Esophagus squamous epithelium (tissue), 5 donors: ENCODE results near the gene LCP1. TPM values are rescaled to one million over a fixed set of nuclear protein-coding genes. Genes with fewer than 3 reads are reported as not detected.

ENCODE experiments used
- DNase-seq: peaks from one replicate; lab custom pipeline; 2025; lab: John Stamatoyannopoulos, UW
- H3K27ac ChIP-seq, 4 donors: fragments of 200-600 bp; sonication (generic); one replicate each; pipeline ENCODE4 v1.5.1; 2016 to 2019; ENCODE audit warnings: mild to moderate bottlenecking in 1 of 4
- H3K27me3 ChIP-seq, 4 donors: fragments of 200-600 bp; sonication (generic); 1 replicate in 3 of 4; 2 replicates in 1 of 4; pipeline versions ENCODE4 v1.5.1 to v1.6.0; 2017 to 2021; ENCODE audit warnings: antibody characterized with exemption in 1 of 4
- H3K36me3 ChIP-seq, 3 donors: fragments of 200-600 bp; sonication (generic); one replicate each; pipeline ENCODE4 v1.5.1; 2016 to 2019
- H3K4me1 ChIP-seq, 3 donors: fragments of 200-600 bp; sonication (generic); one replicate each; pipeline ENCODE4 v1.5.1; 2017 to 2019
- H3K4me3 ChIP-seq, 4 donors: fragments of 200-600 bp; sonication (generic); 1 replicate in 3 of 4; 2 replicates in 1 of 4; pipeline ENCODE4 v1.5.1; 2016 to 2019; ENCODE audit warnings: mild to moderate bottlenecking in 2 of 4, moderate library complexity in 1 of 4
- H3K9me3 ChIP-seq, 3 donors: fragments of 200-600 bp; sonication (generic); one replicate each; pipeline ENCODE4 v1.5.1; 2016 to 2019
- POLR2A ChIP-seq, 4 donors: fragments of 450-650 bp; IDR thresholded peaks; one replicate each; pipeline ENCODE4 v1.6.1; 2017; ENCODE audit warnings: antibody characterized with exemption in 4 of 4, mild to moderate bottlenecking in 4 of 4, moderate library complexity in 3 of 4
- WGBS, 2 donors: methylation state at CpG; one replicate each; pipeline ENCODE4 v1.1.5; 2018; 5-methylcytosine and 5-hydroxymethylcytosine counted together
- intact Hi-C: fragments of 100-400 bp; cut with DNase I; formaldehyde crosslinking; loops from one replicate; pipeline ENCODE4 v1.15.0; 2022
- total RNA-seq, 4 donors: library from RNA; depleted of rRNA; stranded (reverse); fragments of >200 nt; gene quantifications; one replicate each; pipeline ENCODE4 v1.1.0, GENCODE V29; 2016
- TF ChIP-seq, protein P1 (sequence below), 6 experiments: fragments of 450-650 bp in 4 of 6; fragments of 200-600 bp in 2 of 6; sonication (generic) in 2 of 6; IDR thresholded peaks; one replicate each; pipeline ENCODE4 v1.5.1; 2016 to 2019; ENCODE audit warnings: antibody characterized with exemption in 6 of 6, mild to moderate bottlenecking in 4 of 6, moderate library complexity in 4 of 6
- donor health status: DM: yes; HTN: yes; CAD: no.

Gene LCP1
- total RNA-seq, 4 donors from 2014 or later = 8.7 to 33.9 (median 21.9) TPM

- H3K36me3 ChIP-seq = no peaks in the 10 kb centered on the region
- no peak for TF ChIP-seq POLR2A (IDR thresholded peaks at IDR 0.05)
- TF ChIP-seq, protein P1, sequence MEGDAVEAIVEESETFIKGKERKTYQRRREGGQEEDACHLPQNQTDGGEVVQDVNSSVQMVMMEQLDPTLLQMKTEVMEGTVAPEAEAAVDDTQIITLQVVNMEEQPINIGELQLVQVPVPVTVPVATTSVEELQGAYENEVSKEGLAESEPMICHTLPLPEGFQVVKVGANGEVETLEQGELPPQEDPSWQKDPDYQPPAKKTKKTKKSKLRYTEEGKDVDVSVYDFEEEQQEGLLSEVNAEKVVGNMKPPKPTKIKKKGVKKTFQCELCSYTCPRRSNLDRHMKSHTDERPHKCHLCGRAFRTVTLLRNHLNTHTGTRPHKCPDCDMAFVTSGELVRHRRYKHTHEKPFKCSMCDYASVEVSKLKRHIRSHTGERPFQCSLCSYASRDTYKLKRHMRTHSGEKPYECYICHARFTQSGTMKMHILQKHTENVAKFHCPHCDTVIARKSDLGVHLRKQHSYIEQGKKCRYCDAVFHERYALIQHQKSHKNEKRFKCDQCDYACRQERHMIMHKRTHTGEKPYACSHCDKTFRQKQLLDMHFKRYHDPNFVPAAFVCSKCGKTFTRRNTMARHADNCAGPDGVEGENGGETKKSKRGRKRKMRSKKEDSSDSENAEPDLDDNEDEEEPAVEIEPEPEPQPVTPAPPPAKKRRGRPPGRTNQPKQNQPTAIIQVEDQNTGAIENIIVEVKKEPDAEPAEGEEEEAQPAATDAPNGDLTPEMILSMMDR (IDR thresholded peaks at IDR 0.05) = no peak
- H3K27ac ChIP-seq = no peak overlapping the region
- H3K4me1 ChIP-seq = no peaks in the 10 kb centered on the region
- H3K27me3 ChIP-seq = peaks cover 0 to 9% (median 0%) of the 10 kb centered on the region in 4 donors
- 64 to 86% methylated on average over 3 to 11 of the region's 12 CpGs for WGBS, 2 donors
- intact Hi-C loops = no loop called here
- no peak for DNase-seq
- no peaks in the 10 kb centered on the region for H3K9me3 ChIP-seq
- no peak overlapping the region for H3K4me3 ChIP-seq
Observed at GRCh38 chr13:46086421-46086922, 95.5 kb downstream of the LCP1 start.

DNA sequence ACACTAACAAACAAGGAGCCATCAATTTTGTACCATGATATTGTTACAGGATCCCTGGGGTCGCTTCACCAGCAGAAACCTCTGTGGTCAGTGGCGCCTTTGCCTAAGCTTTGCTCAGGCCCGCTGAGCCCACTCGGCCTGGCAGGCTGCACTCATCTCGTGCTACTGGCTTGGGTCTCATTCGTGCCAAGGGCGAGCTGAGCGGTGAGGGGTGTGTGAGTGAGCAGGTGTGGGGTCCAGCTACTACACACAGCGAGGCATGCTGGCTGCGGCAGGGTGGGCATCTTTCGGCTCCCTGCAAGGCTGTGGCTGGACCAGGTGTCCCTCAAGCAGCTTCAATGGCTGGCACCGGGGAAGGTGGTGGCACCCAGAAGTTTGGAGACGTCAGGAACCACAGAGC lies 96.2 kb downstream of the LCP1 start:
- TF ChIP-seq, protein P1 (IDR thresholded peaks at IDR 0.05) = no peak
- no peak for TF ChIP-seq POLR2A (IDR thresholded peaks at IDR 0.05)
- Histone ChIP-seq H3K9me3 (no peaks in the 10 kb centered on the region), H3K27me3 (peaks cover 0 to 9% (median 0%) of the 10 kb centered on the region in 4 donors), H3K4me1 (no peaks in the 10 kb centered on the region), H3K4me3 (no peak overlapping the region), H3K36me3 (no peaks in the 10 kb centered on the region), H3K27ac (no peak overlapping the region)
- 97 to 100% methylated on average over 1 to 7 of the region's 13 CpGs for WGBS, 2 donors
- no peak for DNase-seq
- intact Hi-C loops = no loop called here

DNA sequence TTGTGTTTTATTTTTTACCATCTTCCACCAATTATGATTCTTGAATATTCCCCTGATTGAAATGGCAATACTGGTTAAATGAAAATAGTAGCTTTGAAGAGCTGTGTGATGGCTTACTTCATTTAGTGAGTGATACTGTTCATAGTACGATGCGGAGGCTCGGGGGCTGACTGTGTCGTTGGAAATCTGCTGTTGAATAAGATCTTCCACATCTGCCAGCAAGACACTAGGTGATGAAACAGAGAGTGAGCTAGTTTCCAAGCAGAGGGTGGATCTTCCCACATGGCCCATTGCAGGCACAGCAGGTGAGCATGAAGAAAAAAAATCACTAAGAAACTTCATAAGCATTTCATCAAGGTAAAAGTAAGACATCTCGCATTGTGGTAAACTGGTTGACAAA lies 99.7 kb downstream of the LCP1 start:
- no peak overlapping the region for H3K27ac ChIP-seq
- peaks cover 0 to 4% (median 0%) of the 10 kb centered on the region in 4 donors for H3K27me3 ChIP-seq
- intact Hi-C loops = no loop called here
- no peaks in the 10 kb centered on the region for H3K9me3 ChIP-seq
- H3K4me3 ChIP-seq = no peak overlapping the region
- H3K4me1 ChIP-seq = no peaks in the 10 kb centered on the region
- no peaks in the 10 kb centered on the region for H3K36me3 ChIP-seq
- 89 to 92% methylated on average over 5 of the region's 5 CpGs for WGBS, 2 donors
- DNase-seq = no peak
- TF ChIP-seq, protein P1 (IDR thresholded peaks at IDR 0.05) = no peak
- no peak for TF ChIP-seq POLR2A (IDR thresholded peaks at IDR 0.05)

- intact Hi-C loops = no loop called here
- no peaks in the 10 kb centered on the region for H3K9me3 ChIP-seq
- H3K27me3 ChIP-seq = no peaks in the 10 kb centered on the region
- H3K4me3 ChIP-seq = no peak overlapping the region
- TF ChIP-seq, protein P1 (IDR thresholded peaks at IDR 0.05) = no peak
- no peak for TF ChIP-seq POLR2A (IDR thresholded peaks at IDR 0.05)
- H3K27ac ChIP-seq = no peak overlapping the region
- DNase-seq = no peak
- no peaks in the 10 kb centered on the region for H3K36me3 ChIP-seq
- H3K4me1 ChIP-seq = no peaks in the 10 kb centered on the region
- 56 to 60% methylated on average over 1 to 2 of the region's 2 CpGs for WGBS, 2 donors
Observed at GRCh38 chr13:46079770-46080169, 102.2 kb downstream of the LCP1 start.

GRCh38 chr13:46077265-46077664 lies 104.7 kb downstream of the LCP1 start:
- no peaks in the 10 kb centered on the region for H3K36me3 ChIP-seq
- H3K9me3 ChIP-seq = no peaks in the 10 kb centered on the region
- DNase-seq = no peak
- no peaks in the 10 kb centered on the region for H3K4me1 ChIP-seq
- 43 to 50% methylated on average over 1 of the region's 1 CpG for WGBS, 2 donors
- intact Hi-C loops = no loop called here
- TF ChIP-seq, protein P1 (IDR thresholded peaks at IDR 0.05) = no peak
- TF ChIP-seq POLR2A (IDR thresholded peaks at IDR 0.05) = no peak
- H3K27me3 ChIP-seq = no peaks in the 10 kb centered on the region
- H3K27ac ChIP-seq = no peak overlapping the region
- H3K4me3 ChIP-seq = no peak overlapping the region
